Fibroblast of lung (primary cell): ENCODE measurements around the gene MAP3K15. TPM values are rescaled to one million over a fixed set of nuclear protein-coding genes. Genes with fewer than 3 reads are reported as not detected.

Experiments
- DNase-seq, 2 donors: peaks; one replicate each; pipeline versions ENCODE4 v3.0.0 to v3.0.0-alpha.2; 2010; ENCODE audit warnings: low read depth in 2 of 2
- H2AFZ ChIP-seq: 2 replicates; pipeline ENCODE4 v1.5.1; 2012; ENCODE audit warnings: low read length, control low read depth, inconsistent platforms
- H3K27ac ChIP-seq: 2 replicates; pipeline ENCODE4 v1.5.1; 2011; ENCODE audit warnings: low read length, control low read depth; ENCODE audit not compliant: insufficient read depth
- H3K27me3 ChIP-seq: 2 replicates; pipeline ENCODE4 v1.5.1; 2011; ENCODE audit warnings: mild to moderate bottlenecking, low read length; ENCODE audit not compliant: control insufficient read depth, insufficient read depth
- H3K36me3 ChIP-seq: 2 replicates; pipeline ENCODE4 v1.5.1; 2011; ENCODE audit warnings: low read length; ENCODE audit not compliant: control insufficient read depth, insufficient read depth
- H3K4me1 ChIP-seq: 2 replicates; pipeline ENCODE4 v1.5.1; 2011; ENCODE audit warnings: low read length; ENCODE audit not compliant: control insufficient read depth, insufficient read depth; ENCODE audit errors: extremely low read depth
- H3K4me2 ChIP-seq: 2 replicates; pipeline ENCODE4 v1.5.1; 2011; ENCODE audit warnings: low read length, control low read depth; ENCODE audit not compliant: insufficient read depth; ENCODE audit errors: extremely low read depth
- H3K4me3 ChIP-seq, 4 experiments: fragments of 200-600 bp in 1 of 4; sonication (generic) in 1 of 4; replicated peaks in 1 of 4; 2 replicates each; pipeline ENCODE4 v1.5.1; 2011 to 2016; ENCODE audit warnings: low read length in 4 of 4, low read depth in 3 of 4, mild to moderate bottlenecking in 3 of 4, control low read depth in 2 of 4, inconsistent platforms in 1 of 4, mixed read lengths in 1 of 4; ENCODE audit not compliant: insufficient read depth in 1 of 4; ENCODE audit errors: control extremely low read depth in 1 of 4
- H3K79me2 ChIP-seq: 2 replicates; pipeline ENCODE4 v1.5.1; 2012; ENCODE audit warnings: mild to moderate bottlenecking, low read length, inconsistent platforms; ENCODE audit not compliant: control insufficient read depth, insufficient read depth
- H3K9ac ChIP-seq: 2 replicates; pipeline ENCODE4 v1.5.1; 2011; ENCODE audit warnings: mild to moderate bottlenecking, low read length, control low read depth; ENCODE audit not compliant: insufficient read depth
- H3K9me3 ChIP-seq: 2 replicates; pipeline ENCODE4 v1.5.1; 2012; ENCODE audit warnings: low read depth, low read length; ENCODE audit not compliant: control insufficient read depth, insufficient read depth
- H4K20me1 ChIP-seq: 2 replicates; pipeline ENCODE4 v1.5.1; 2011; ENCODE audit warnings: low read length; ENCODE audit not compliant: control insufficient read depth, insufficient read depth; ENCODE audit errors: extremely low read depth
- EZH2 ChIP-seq: IDR thresholded peaks from 2 replicates; pipeline ENCODE4 v1.5.1; 2012; ENCODE audit warnings: low read length, control low read depth, mild to moderate bottlenecking; ENCODE audit errors: missing control alignments
- polyA plus RNA-seq, 2 donors: library from polyadenylated mRNA; depleted of rRNA in 1 of 2; stranded (reverse) in 1 of 2; unstranded in 1 of 2; fragments of >200 nt; gene quantifications; 2 replicates each; pipeline ENCODE4 v1.2.1, GENCODE V29; 2011 to 2012; ENCODE audit warnings: missing spikeins in 1 of 2
- total RNA-seq: library from RNA; depleted of rRNA; stranded (reverse); fragments of >200 nt; gene quantifications from 2 replicates; pipeline ENCODE4 v1.2.1, GENCODE V29; 2014
- TF ChIP-seq, protein P1 (sequence below), 2 donors: IDR thresholded peaks in 1 of 2; conservative IDR thresholded peaks in 1 of 2; 1 replicate in 1 of 2; 2 replicates in 1 of 2; pipeline ENCODE4 v1.5.1; 2011 to 2012; ENCODE audit warnings: low read length in 2 of 2, control low read depth in 1 of 2, inconsistent platforms in 1 of 2, low read depth in 1 of 2, mild to moderate bottlenecking in 1 of 2

Gene MAP3K15
- total and polyA plus RNA-seq, 2 donors (not counting 1 experiment from before 2014, with no cell fraction given): under 0.01 to 0.14 TPM

DNA sequence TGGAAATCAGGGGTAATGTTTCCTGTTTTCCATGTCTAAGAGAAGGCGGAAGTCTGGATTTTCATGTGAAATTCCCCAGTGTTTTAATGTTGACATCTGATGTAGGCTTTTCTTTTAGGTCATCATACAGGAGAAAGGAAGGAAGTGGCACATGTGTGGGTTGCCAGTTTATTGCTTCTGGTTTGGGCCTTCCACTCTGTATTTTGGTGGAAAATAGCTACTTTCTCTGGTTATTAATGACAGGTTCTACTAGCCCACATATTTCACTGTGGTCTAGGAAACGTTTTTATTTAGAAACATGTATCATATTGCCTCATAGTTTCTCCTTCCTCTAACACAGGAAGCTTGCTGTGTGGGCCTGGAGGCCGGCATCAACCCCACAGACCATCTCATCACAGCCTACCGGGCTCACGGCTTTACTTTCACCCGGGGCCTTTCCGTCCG lies 164.3 kb downstream of the MAP3K15 start:
- no peak for TF ChIP-seq EZH2
- TF ChIP-seq, protein P1, sequence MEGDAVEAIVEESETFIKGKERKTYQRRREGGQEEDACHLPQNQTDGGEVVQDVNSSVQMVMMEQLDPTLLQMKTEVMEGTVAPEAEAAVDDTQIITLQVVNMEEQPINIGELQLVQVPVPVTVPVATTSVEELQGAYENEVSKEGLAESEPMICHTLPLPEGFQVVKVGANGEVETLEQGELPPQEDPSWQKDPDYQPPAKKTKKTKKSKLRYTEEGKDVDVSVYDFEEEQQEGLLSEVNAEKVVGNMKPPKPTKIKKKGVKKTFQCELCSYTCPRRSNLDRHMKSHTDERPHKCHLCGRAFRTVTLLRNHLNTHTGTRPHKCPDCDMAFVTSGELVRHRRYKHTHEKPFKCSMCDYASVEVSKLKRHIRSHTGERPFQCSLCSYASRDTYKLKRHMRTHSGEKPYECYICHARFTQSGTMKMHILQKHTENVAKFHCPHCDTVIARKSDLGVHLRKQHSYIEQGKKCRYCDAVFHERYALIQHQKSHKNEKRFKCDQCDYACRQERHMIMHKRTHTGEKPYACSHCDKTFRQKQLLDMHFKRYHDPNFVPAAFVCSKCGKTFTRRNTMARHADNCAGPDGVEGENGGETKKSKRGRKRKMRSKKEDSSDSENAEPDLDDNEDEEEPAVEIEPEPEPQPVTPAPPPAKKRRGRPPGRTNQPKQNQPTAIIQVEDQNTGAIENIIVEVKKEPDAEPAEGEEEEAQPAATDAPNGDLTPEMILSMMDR (conservative IDR thresholded peaks at IDR 0.05 in 1 of 2, IDR thresholded peaks at IDR 0.05 in 1 of 2; ENCODE audit: low read depth in 1 of 2, low read length in 2 of 2): no peak
- DNase-seq: no peak
- no peak overlapping the region for H3K4me2 ChIP-seq
- H3K4me3 ChIP-seq: no peak overlapping the region
- no peak overlapping the region for H3K27ac ChIP-seq
- no peak overlapping the region for H3K9ac ChIP-seq
- no peak overlapping the region for H2AFZ ChIP-seq
- no peaks in the 10 kb centered on the region for H3K4me1 ChIP-seq
- no peaks in the 10 kb centered on the region for H3K9me3 ChIP-seq
- no peaks in the 10 kb centered on the region for H3K36me3 ChIP-seq
- H3K27me3 ChIP-seq: no peaks in the 10 kb centered on the region
- H4K20me1 ChIP-seq: no peaks in the 10 kb centered on the region
- H3K79me2 ChIP-seq: peaks cover 8% of the 10 kb centered on the region

DNA sequence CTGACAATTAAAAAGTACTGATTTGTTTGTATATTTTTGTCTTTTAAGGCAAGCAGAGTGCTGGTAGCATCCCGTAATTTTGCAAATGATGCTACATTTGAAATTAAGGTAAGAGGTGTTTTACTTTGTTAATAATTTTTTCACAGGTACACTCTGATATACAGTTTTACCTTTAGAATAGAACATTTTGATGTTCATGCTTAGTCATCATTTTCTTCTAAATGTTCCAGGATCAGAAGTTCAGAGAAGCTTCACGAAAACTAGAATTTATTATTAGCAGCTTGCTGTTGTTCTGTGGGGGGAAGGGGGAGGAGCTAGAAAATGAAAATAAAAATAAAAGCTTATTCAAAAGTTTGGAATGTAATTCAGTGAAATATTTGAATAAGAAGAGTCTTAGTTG lies 166.0 kb downstream of the MAP3K15 start:
- H3K27ac ChIP-seq: no peak overlapping the region
- H4K20me1 ChIP-seq: no peaks in the 10 kb centered on the region
- H3K4me2 ChIP-seq: no peak overlapping the region
- H3K36me3 ChIP-seq: no peaks in the 10 kb centered on the region
- H3K9ac ChIP-seq: no peak overlapping the region
- no peak overlapping the region for H3K4me3 ChIP-seq
- H3K79me2 ChIP-seq: peaks cover 20% of the 10 kb centered on the region
- no peaks in the 10 kb centered on the region for H3K4me1 ChIP-seq
- no peak for TF ChIP-seq EZH2
- TF ChIP-seq, protein P1 (conservative IDR thresholded peaks at IDR 0.05 in 1 of 2, IDR thresholded peaks at IDR 0.05 in 1 of 2; ENCODE audit: low read depth in 1 of 2, low read length in 2 of 2): no peak
- no peak overlapping the region for H2AFZ ChIP-seq
- DNase-seq: no peak
- H3K9me3 ChIP-seq: no peaks in the 10 kb centered on the region
- no peaks in the 10 kb centered on the region for H3K27me3 ChIP-seq

DNA sequence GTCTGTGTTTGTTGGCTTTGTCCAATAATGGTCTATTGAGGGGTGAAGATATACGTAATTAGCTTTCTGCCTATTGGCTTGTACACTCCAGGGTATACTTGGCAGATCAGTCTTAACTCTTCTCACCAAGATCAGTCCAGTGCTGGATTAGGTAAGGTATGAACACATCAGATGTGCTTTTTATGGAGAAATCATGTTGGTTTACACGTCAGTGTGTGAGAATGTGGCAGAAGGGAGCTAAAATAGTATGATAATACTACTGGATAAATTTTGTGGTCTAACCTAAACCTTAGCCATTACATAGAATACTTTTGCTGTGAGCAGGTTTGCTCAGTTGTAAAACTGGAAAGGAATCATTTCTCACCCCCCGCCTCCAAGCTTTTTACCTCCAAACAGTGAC lies 167.4 kb downstream of the MAP3K15 start:
- peak in 1 of 2 donors; percentile 21 for DNase-seq
- H3K79me2 ChIP-seq: peaks cover 22% of the 10 kb centered on the region

More for the DNA sequence above, 167.4 kb downstream of the MAP3K15 start:
- no peak overlapping the region for H3K4me2 ChIP-seq
- H3K9ac ChIP-seq: no peak overlapping the region
- no peak overlapping the region for H3K27ac ChIP-seq
- H4K20me1 ChIP-seq: no peaks in the 10 kb centered on the region
- TF ChIP-seq EZH2: no peak
- TF ChIP-seq, protein P1 (conservative IDR thresholded peaks at IDR 0.05 in 1 of 2, IDR thresholded peaks at IDR 0.05 in 1 of 2; ENCODE audit: low read depth in 1 of 2, low read length in 2 of 2): no peak
- no peak overlapping the region for H2AFZ ChIP-seq
- no peaks in the 10 kb centered on the region for H3K27me3 ChIP-seq
- H3K4me3 ChIP-seq: no peak overlapping the region
- no peaks in the 10 kb centered on the region for H3K36me3 ChIP-seq
- no peaks in the 10 kb centered on the region for H3K9me3 ChIP-seq
- H3K4me1 ChIP-seq: no peaks in the 10 kb centered on the region
